Measurements from ENCODE around the gene SVIL. TPM values are rescaled to one million over a fixed set of nuclear protein-coding genes. Genes with fewer than 3 reads are reported as not detected.

Gene SVIL
- total and polyA plus RNA-seq, 2 of the 13 experiments (the other 11 are each of a cell fraction or from before 2014, with no cell fraction given) = 3.9 to 12.1 TPM

DNA sequence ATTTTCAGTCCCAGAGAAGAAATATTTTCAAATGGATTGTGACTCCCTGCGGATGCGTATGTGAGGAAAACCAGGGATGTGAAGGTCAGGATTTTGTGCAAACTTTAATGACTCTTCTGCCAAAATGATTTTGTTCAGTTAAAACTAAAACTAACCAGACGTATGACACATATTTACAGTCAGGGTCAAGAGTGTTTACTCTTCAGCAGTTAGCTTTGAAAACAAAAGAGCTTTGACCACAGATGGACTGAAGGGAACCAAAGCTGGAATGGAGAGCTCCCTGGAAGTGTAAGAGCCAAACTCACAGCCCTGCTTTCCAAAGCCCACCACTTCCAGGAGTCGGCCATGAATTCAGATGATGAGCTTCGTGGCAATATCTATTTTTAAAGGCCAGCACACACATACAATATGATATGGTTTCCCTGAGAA is 15.5 kb downstream of the SVIL start (continued):
- no peak for TF ChIP-seq SAP130 (CRISPR knock-in tag; IDR thresholded peaks at IDR 0.05; ENCODE audit: low read depth)
- TF ChIP-seq SALL1 (CRISPR knock-in tag; IDR thresholded peaks at IDR 0.05) = no peak
- TF ChIP-seq, protein P1, sequence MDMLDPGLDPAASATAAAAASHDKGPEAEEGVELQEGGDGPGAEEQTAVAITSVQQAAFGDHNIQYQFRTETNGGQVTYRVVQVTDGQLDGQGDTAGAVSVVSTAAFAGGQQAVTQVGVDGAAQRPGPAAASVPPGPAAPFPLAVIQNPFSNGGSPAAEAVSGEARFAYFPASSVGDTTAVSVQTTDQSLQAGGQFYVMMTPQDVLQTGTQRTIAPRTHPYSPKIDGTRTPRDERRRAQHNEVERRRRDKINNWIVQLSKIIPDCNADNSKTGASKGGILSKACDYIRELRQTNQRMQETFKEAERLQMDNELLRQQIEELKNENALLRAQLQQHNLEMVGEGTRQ (IDR thresholded peaks at IDR 0.05; ENCODE audit: low read depth, low read length) = no peak
- TF ChIP-seq, protein P1 (CRISPR knock-in tag; IDR thresholded peaks at IDR 0.05; ENCODE audit: borderline replicate concordance) = no peak
- TF ChIP-seq, protein P2, sequence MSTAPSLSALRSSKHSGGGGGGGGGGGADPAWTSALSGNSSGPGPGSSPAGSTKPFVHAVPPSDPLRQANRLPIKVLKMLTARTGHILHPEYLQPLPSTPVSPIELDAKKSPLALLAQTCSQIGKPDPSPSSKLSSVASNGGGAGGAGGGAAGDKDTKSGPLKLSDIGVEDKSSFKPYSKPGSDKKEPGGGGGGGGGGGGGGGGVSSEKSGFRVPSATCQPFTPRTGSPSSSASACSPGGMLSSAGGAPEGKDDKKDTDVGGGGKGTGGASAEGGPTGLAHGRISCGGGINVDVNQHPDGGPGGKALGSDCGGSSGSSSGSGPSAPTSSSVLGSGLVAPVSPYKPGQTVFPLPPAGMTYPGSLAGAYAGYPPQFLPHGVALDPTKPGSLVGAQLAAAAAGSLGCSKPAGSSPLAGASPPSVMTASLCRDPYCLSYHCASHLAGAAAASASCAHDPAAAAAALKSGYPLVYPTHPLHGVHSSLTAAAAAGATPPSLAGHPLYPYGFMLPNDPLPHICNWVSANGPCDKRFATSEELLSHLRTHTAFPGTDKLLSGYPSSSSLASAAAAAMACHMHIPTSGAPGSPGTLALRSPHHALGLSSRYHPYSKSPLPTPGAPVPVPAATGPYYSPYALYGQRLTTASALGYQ (CRISPR knock-in tag; IDR thresholded peaks at IDR 0.05) = no peak
- TF ChIP-seq ZNF83 (CRISPR knock-in tag; IDR thresholded peaks at IDR 0.05; ENCODE audit: borderline replicate concordance) = no peak
- no peak for TF ChIP-seq TMF1 (CRISPR knock-in tag; IDR thresholded peaks at IDR 0.05; ENCODE audit: low read depth)
- no peak for TF ChIP-seq ZNF891 (CRISPR knock-in tag; IDR thresholded peaks at IDR 0.05)
- TF ChIP-seq, protein P3, sequence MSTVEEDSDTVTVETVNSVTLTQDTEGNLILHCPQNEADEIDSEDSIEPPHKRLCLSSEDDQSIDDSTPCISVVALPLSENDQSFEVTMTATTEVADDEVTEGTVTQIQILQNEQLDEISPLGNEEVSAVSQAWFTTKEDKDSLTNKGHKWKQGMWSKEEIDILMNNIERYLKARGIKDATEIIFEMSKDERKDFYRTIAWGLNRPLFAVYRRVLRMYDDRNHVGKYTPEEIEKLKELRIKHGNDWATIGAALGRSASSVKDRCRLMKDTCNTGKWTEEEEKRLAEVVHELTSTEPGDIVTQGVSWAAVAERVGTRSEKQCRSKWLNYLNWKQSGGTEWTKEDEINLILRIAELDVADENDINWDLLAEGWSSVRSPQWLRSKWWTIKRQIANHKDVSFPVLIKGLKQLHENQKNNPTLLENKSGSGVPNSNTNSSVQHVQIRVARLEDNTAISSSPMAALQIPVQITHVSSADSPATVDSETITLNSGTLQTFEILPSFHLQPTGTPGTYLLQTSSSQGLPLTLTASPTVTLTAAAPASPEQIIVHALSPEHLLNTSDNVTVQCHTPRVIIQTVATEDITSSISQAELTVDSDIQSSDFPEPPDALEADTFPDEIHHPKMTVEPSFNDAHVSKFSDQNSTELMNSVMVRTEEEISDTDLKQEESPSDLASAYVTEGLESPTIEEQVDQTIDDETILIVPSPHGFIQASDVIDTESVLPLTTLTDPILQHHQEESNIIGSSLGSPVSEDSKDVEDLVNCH (CRISPR knock-in tag; IDR thresholded peaks at IDR 0.05) = no peak
- TF ChIP-seq, protein P4, sequence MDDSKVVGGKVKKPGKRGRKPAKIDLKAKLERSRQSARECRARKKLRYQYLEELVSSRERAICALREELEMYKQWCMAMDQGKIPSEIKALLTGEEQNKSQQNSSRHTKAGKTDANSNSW (CRISPR knock-in tag; IDR thresholded peaks at IDR 0.05; ENCODE audit: borderline replicate concordance) = no peak
- TF ChIP-seq HES4 (CRISPR knock-in tag; IDR thresholded peaks at IDR 0.05; ENCODE audit: borderline replicate concordance) = no peak
- TF ChIP-seq ZNF256 (CRISPR knock-in tag; conservative IDR thresholded peaks at IDR 0.05) = no peak
- no peak for TF ChIP-seq ZNF205 (CRISPR knock-in tag; IDR thresholded peaks at IDR 0.05)
- no peak for TF ChIP-seq ZNF629 (CRISPR knock-in tag; conservative IDR thresholded peaks at IDR 0.05)
- TF ChIP-seq, protein P5, sequence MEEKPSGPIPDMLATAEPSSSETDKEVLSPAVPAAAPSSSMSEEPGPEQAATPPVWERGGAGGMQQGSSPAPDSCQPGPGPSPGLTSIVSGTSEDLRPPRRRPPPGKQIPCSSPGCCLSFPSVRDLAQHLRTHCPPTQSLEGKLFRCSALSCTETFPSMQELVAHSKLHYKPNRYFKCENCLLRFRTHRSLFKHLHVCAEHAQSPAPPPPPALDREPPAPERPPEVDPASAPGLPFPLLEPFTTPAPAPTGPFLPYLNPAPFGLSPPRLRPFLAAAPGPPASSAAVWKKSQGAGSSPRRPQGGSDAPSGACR (CRISPR knock-in tag; IDR thresholded peaks at IDR 0.05) = no peak
- no peak for TF ChIP-seq CENPT (CRISPR knock-in tag; IDR thresholded peaks at IDR 0.05; ENCODE audit: low read depth)
- TF ChIP-seq CEBPB (IDR thresholded peaks at IDR 0.05; ENCODE audit: borderline replicate concordance, low read depth, low read length) = no peak
- no peak for TF ChIP-seq ZNF441 (CRISPR knock-in tag; IDR thresholded peaks at IDR 0.05; ENCODE audit: borderline replicate concordance)
- no peak for TF ChIP-seq ZNF136 (CRISPR knock-in tag; IDR thresholded peaks at IDR 0.05; ENCODE audit: low read depth)
- no peak for TF ChIP-seq HCFC1 (IDR thresholded peaks at IDR 0.05; ENCODE audit: low read depth, low read length)
- TF ChIP-seq, protein P6, sequence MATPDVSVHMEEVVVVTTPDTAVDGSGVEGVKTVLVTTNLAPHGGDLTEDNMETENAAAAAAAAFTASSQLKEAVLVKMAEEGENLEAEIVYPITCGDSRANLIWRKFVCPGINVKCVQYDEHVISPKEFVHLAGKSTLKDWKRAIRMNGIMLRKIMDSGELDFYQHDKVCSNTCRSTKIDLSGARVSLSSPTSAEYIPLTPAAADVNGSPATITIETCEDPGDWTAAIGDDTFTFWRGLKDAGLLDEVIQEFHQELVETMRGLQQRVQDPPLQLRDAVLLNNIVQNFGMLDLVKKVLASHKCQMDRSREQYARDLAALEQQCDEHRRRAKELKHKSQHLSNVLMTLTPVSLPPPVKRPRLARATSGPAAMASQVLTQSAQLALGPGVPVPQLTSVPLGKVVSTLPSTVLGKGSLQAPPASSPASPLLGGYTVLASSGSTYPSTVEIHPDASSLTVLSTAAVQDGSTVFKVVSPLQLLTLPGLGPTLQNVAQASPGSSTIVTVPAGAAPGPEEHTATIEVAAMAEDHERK (CRISPR knock-in tag; IDR thresholded peaks at IDR 0.05; ENCODE audit: low read depth) = no peak
- TF ChIP-seq NR2F2 (IDR thresholded peaks at IDR 0.05; ENCODE audit: borderline replicate concordance, low read depth) = peak; percentile 47; the same call in 1 of the 2 replicates
- TF ChIP-seq ZSCAN25 (CRISPR knock-in tag; IDR thresholded peaks at IDR 0.05) = no peak
